Measurements from ENCODE around the gene CETN2. TPM values are rescaled to one million over a fixed set of nuclear protein-coding genes. Genes with fewer than 3 reads are reported as not detected.

CETN2 gene
- total RNA-seq, 1 donor, result 44.2 TPM

DNA sequence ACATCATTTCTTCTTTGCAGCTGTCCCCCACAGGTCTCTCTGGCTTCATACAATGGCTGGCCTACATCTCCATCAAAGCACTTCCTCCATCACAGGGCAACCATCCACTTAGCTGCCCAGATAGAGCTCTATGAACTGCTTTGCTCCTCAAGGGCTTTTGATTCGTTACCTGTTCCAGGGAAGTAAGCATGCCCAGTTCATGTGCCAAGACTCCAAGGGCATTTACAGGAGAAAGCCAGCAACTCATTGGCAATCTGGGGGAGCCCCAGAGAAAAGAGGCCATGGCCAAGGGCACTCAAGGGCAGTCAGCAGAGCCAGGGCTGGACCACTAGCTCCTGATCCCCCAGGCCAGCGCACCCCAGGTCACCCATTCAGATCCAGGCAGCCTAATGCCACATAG, 42.8 kb upstream of the CETN2 start:
- Histone ChIP-seq H3K4me3 (ENCODE audit: insufficient read depth, low read length) (no peak overlapping the region), H2AFZ (ENCODE audit: low read length) (no peak overlapping the region), H3K4me1 (ENCODE audit: insufficient read depth, low read length) (no peaks in the 10 kb centered on the region), H3K36me3 (ENCODE audit: insufficient read depth, low read length) (no peaks in the 10 kb centered on the region), H3K79me2 (ENCODE audit: insufficient read depth, low read length) (no peaks in the 10 kb centered on the region), H3K9me3 (ENCODE audit: low read depth, low read length) (no peaks in the 10 kb centered on the region), H3K27ac (ENCODE audit: low read depth, low read length) (no peak overlapping the region), H4K20me1 (ENCODE audit: insufficient read depth, low read length) (no peaks in the 10 kb centered on the region), H3K27me3 (ENCODE audit: insufficient read depth, low read length) (peaks cover 4% of the 10 kb centered on the region), H3K4me2 (ENCODE audit: insufficient read depth, low read length) (no peak overlapping the region)
- DNase-seq (ENCODE audit: insufficient read length, low spot score, missing footprints), result no peak
- no peak for TF ChIP-seq CTCF (IDR thresholded peaks at IDR 0.05; ENCODE audit: extremely low read depth, low read depth, low read length)

- no peak overlapping the region for H3K27ac ChIP-seq (ENCODE audit: low read depth, low read length)
- no peaks in the 10 kb centered on the region for H3K9me3 ChIP-seq (ENCODE audit: low read depth, low read length)
- H3K79me2 ChIP-seq (ENCODE audit: insufficient read depth, low read length), result no peaks in the 10 kb centered on the region
- H3K4me1 ChIP-seq (ENCODE audit: insufficient read depth, low read length), result no peaks in the 10 kb centered on the region
- no peak overlapping the region for H3K4me3 ChIP-seq (ENCODE audit: insufficient read depth, low read length)
- DNase-seq (ENCODE audit: insufficient read length, low spot score, missing footprints), result no peak
- H3K4me2 ChIP-seq (ENCODE audit: insufficient read depth, low read length), result no peak overlapping the region
- no peak overlapping the region for H2AFZ ChIP-seq (ENCODE audit: low read length)
- H4K20me1 ChIP-seq (ENCODE audit: insufficient read depth, low read length), result no peaks in the 10 kb centered on the region
- H3K36me3 ChIP-seq (ENCODE audit: insufficient read depth, low read length), result no peaks in the 10 kb centered on the region
- H3K27me3 ChIP-seq (ENCODE audit: insufficient read depth, low read length), result peaks cover 4% of the 10 kb centered on the region
- TF ChIP-seq CTCF (IDR thresholded peaks at IDR 0.05; ENCODE audit: extremely low read depth, low read depth, low read length), result no peak
Observed at GRCh38 chrX:152872522-152872921, 42.0 kb upstream of the CETN2 start.

DNA sequence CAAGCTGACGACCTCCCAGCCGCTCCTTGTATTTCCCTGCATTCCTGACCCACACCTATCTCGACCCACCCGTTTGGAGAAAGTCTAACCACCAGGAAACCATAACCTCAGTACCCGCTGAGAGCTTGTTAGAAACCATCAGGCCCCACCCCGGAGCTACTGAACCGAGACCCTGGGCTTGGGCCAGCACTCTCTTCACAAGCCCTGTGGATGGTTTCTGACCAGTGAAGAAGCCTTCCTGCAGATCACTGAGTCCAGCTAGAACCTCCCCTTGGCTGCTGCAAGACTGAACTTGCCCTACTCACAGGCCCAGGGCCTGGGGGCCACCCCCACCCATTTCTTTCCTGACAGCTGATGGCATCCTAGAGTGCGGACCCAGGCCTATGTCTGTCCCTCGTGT, 40.7 kb upstream of the CETN2 start:
- Histone ChIP-seq H3K4me1 (ENCODE audit: insufficient read depth, low read length) (no peaks in the 10 kb centered on the region), H3K4me3 (ENCODE audit: insufficient read depth, low read length) (no peak overlapping the region), H3K27me3 (ENCODE audit: insufficient read depth, low read length) (no peaks in the 10 kb centered on the region), H3K9me3 (ENCODE audit: low read depth, low read length) (no peaks in the 10 kb centered on the region), H3K4me2 (ENCODE audit: insufficient read depth, low read length) (no peak overlapping the region), H3K36me3 (ENCODE audit: insufficient read depth, low read length) (peaks cover 4% of the 10 kb centered on the region), H2AFZ (ENCODE audit: low read length) (no peak overlapping the region), H4K20me1 (ENCODE audit: insufficient read depth, low read length) (no peaks in the 10 kb centered on the region), H3K79me2 (ENCODE audit: insufficient read depth, low read length) (no peaks in the 10 kb centered on the region), H3K27ac (ENCODE audit: low read depth, low read length) (no peak overlapping the region)
- DNase-seq (ENCODE audit: insufficient read length, low spot score, missing footprints), result no peak
- no peak for TF ChIP-seq CTCF (IDR thresholded peaks at IDR 0.05; ENCODE audit: extremely low read depth, low read depth, low read length)

DNA sequence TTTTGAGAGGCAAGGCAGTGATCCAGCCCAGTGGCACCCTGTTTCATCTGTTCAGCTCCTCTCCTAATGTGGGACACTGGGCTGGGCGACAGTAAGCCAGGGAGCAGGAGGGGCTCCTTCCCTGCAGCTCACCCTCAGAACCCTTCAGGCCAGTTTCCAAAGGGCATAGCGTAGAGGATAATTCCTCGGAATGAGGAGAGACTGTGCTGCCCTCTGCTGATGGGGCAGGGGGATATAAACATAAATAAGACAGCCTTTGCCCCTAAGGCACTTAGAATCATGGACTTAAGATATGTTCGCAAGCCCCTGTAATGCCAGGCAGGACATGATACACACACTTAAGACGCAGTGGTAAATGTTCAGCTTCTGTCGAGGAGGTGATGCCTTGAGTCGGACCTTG, 39.4 kb upstream of the CETN2 start:
- no peak for TF ChIP-seq CTCF (IDR thresholded peaks at IDR 0.05; ENCODE audit: extremely low read depth, low read depth, low read length)
- peaks cover 5% of the 10 kb centered on the region for H3K36me3 ChIP-seq (ENCODE audit: insufficient read depth, low read length)

More for the DNA sequence above, 39.4 kb upstream of the CETN2 start:
- Histone ChIP-seq H3K79me2 (ENCODE audit: insufficient read depth, low read length) (no peaks in the 10 kb centered on the region), H4K20me1 (ENCODE audit: insufficient read depth, low read length) (no peaks in the 10 kb centered on the region), H3K27ac (ENCODE audit: low read depth, low read length) (no peak overlapping the region), H3K4me3 (ENCODE audit: insufficient read depth, low read length) (no peak overlapping the region), H3K4me2 (ENCODE audit: insufficient read depth, low read length) (no peak overlapping the region), H2AFZ (ENCODE audit: low read length) (no peak overlapping the region), H3K27me3 (ENCODE audit: insufficient read depth, low read length) (no peaks in the 10 kb centered on the region), H3K9me3 (ENCODE audit: low read depth, low read length) (no peaks in the 10 kb centered on the region), H3K4me1 (ENCODE audit: insufficient read depth, low read length) (no peaks in the 10 kb centered on the region)
- DNase-seq (ENCODE audit: insufficient read length, low spot score, missing footprints), result no peak
